VCaP (cell line): Measurements from ENCODE around the gene OR52I1.

Source experiments
- H3K27ac ChIP-seq: fragments of 450-650 bp; 2 replicates; pipeline ENCODE4 v1.5.1; 2017
- CTCF ChIP-seq: fragments of 450-650 bp; conservative IDR thresholded peaks from 2 replicates; pipeline ENCODE4 v1.5.1; 2017; ENCODE audit warnings: mild to moderate bottlenecking, moderate library complexity

Gene OR52I1

GRCh38 chr11:4593739-4594138 lies at the start of gene OR52I1:
OR52I1 (plus strand) TSS chr11:4594039; CDS start chr11:4594039, 0 bp downstream.
- no peak for TF ChIP-seq CTCF
- H3K27ac ChIP-seq, result no peak within 1 kb of the TSS

GRCh38 chr11:4544891-4545290 lies 48.9 kb upstream of the OR52I1 start, which contains the start of gene OR52M1:
OR52M1 (plus strand) TSS chr11:4545191; CDS start chr11:4545191, 0 bp downstream.
- H3K27ac ChIP-seq, result peak within 1 kb of the TSS; percentile 65; the same call in 1 of the 2 replicates
- TF ChIP-seq CTCF, result no peak

- peak overlapping the region; percentile 65 for H3K27ac ChIP-seq
- TF ChIP-seq CTCF, result no peak
These were observed 47.0 kb upstream of the OR52I1 start for GRCh38 chr11:4546878-4547277.

- TF ChIP-seq CTCF, result no peak
- peak overlapping the region; percentile 65 for H3K27ac ChIP-seq
These were observed 46.4 kb upstream of the OR52I1 start for GRCh38 chr11:4547416-4547815.

GRCh38 chr11:4551346-4551979 lies 42.4 kb upstream of the OR52I1 start:
- TF ChIP-seq CTCF, result no peak
- no peak overlapping the region for H3K27ac ChIP-seq

GRCh38 chr11:4559527-4560440 lies 34.1 kb upstream of the OR52I1 start:
- no peak for TF ChIP-seq CTCF
- H3K27ac ChIP-seq, result peak overlapping the region; percentile 90

GRCh38 chr11:4560467-4560866 lies 33.4 kb upstream of the OR52I1 start:
- no peak for TF ChIP-seq CTCF
- peak overlapping the region; percentile 90 for H3K27ac ChIP-seq
